Glutamatergic neuron (in vitro differentiated cells): ENCODE results near the gene BMP2K. TPM values are rescaled to one million over a fixed set of nuclear protein-coding genes. Genes with fewer than 3 reads are reported as not detected.

Experiments used
- DNase-seq: peaks from one replicate; pipeline ENCODE4 v3.0.0; 2022
- H3K27ac Mint-ChIP-seq: one replicate; pipeline ENCODE4 v1.8.0; 2020; ENCODE audit warnings: mild to moderate bottlenecking, mixed read lengths, inconsistent platforms; ENCODE audit not compliant: unreplicated experiment
- H3K27me3 Mint-ChIP-seq: one replicate; pipeline ENCODE4 v1.8.0; 2020; ENCODE audit warnings: mild to moderate bottlenecking, moderate library complexity, mixed read lengths, inconsistent platforms; ENCODE audit not compliant: unreplicated experiment
- H3K36me3 Mint-ChIP-seq: one replicate; pipeline ENCODE4 v1.8.0; 2020; ENCODE audit warnings: mild to moderate bottlenecking, mixed read lengths, inconsistent platforms; ENCODE audit not compliant: unreplicated experiment
- H3K4me1 Mint-ChIP-seq: one replicate; pipeline ENCODE4 v1.8.0; 2020; ENCODE audit warnings: mild to moderate bottlenecking, low read depth, mixed read lengths, inconsistent platforms; ENCODE audit not compliant: unreplicated experiment
- H3K4me3 Mint-ChIP-seq: one replicate; pipeline ENCODE4 v1.8.0; 2020; ENCODE audit warnings: mild to moderate bottlenecking, mixed read lengths, inconsistent platforms; ENCODE audit not compliant: unreplicated experiment
- H3K9me3 Mint-ChIP-seq: one replicate; pipeline ENCODE4 v1.8.0; 2020; ENCODE audit warnings: mild to moderate bottlenecking, moderate library complexity, mixed read lengths, inconsistent platforms; ENCODE audit not compliant: unreplicated experiment
- CTCF ChIP-seq: fragments of 200-600 bp; sonication (generic); IDR thresholded peaks from one replicate; pipeline ENCODE4 v1.5.0; 2021; ENCODE audit not compliant: partially characterized antibody, unreplicated experiment
- total RNA-seq: library from RNA; stranded (reverse); fragmentation: NEBNext Ultra II Directional; extraction: Animal tissue kit (Norgen Biotek cat#: 25700); gene quantifications from one replicate; pipeline ENCODE4 v1.2.1, GENCODE V29; 2021; ENCODE audit not compliant: unreplicated experiment

The BMP2K gene
- total RNA-seq, 1 donor from 2014 or later: 13.6 TPM

DNA sequence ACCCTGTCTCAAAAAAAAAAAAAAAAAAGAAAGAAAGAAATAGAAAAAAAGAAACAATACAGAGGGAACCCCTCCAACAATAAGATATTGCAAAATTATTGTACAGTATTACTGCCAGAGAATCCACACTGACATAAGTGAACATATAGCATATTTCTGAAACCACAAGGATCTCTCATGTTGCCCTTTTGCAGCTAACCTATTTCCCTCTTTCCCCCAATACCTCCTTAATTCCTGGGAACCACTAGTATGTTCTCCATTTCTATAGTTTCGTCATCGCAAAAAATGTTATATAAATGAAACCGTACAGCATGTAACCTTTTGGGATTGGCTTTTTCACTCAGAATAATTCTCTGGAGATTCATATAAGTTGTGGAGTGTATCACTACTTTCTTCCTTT, 20.0 kb upstream of the BMP2K start:
- no peaks in the 10 kb centered on the region for H3K9me3 Mint-ChIP-seq
- H3K4me1 Mint-ChIP-seq: no peaks in the 10 kb centered on the region
- no peak overlapping the region for H3K4me3 Mint-ChIP-seq
- no peak overlapping the region for H3K27ac Mint-ChIP-seq
- no peak for DNase-seq
- no peak for TF ChIP-seq CTCF
- no peaks in the 10 kb centered on the region for H3K36me3 Mint-ChIP-seq
- no peaks in the 10 kb centered on the region for H3K27me3 Mint-ChIP-seq

GRCh38 chr4:78756776-78757175, 19.4 kb upstream of the BMP2K start:
- Mint-ChIP-seq H3K9me3 (no peaks in the 10 kb centered on the region), H3K4me3 (no peak overlapping the region), H3K4me1 (no peaks in the 10 kb centered on the region), H3K27ac (no peak overlapping the region), H3K36me3 (no peaks in the 10 kb centered on the region), H3K27me3 (no peaks in the 10 kb centered on the region)
- DNase-seq: no peak
- TF ChIP-seq CTCF: no peak

- DNase-seq: no peak
- TF ChIP-seq CTCF: no peak
- no peak overlapping the region for H3K4me3 Mint-ChIP-seq
- H3K36me3 Mint-ChIP-seq: no peaks in the 10 kb centered on the region
- H3K27ac Mint-ChIP-seq: no peak overlapping the region
- no peaks in the 10 kb centered on the region for H3K27me3 Mint-ChIP-seq
- no peaks in the 10 kb centered on the region for H3K9me3 Mint-ChIP-seq
- no peaks in the 10 kb centered on the region for H3K4me1 Mint-ChIP-seq
These were observed 18.6 kb upstream of the BMP2K start for GRCh38 chr4:78757574-78757973.

GRCh38 chr4:78758085-78758484, 18.1 kb upstream of the BMP2K start:
- Mint-ChIP-seq H3K4me3 (no peak overlapping the region), H3K27ac (no peak overlapping the region), H3K9me3 (no peaks in the 10 kb centered on the region), H3K4me1 (no peaks in the 10 kb centered on the region), H3K36me3 (no peaks in the 10 kb centered on the region), H3K27me3 (no peaks in the 10 kb centered on the region)
- DNase-seq: no peak
- TF ChIP-seq CTCF: no peak

- Mint-ChIP-seq H3K27ac (no peak overlapping the region), H3K36me3 (no peaks in the 10 kb centered on the region), H3K27me3 (no peaks in the 10 kb centered on the region), H3K9me3 (no peaks in the 10 kb centered on the region), H3K4me1 (no peaks in the 10 kb centered on the region), H3K4me3 (no peak overlapping the region)
- TF ChIP-seq CTCF: no peak
- no peak for DNase-seq
These were observed 13.6 kb upstream of the BMP2K start for GRCh38 chr4:78762529-78762928.
